Fibroblast of skin of abdomen (primary cell): ENCODE data around the gene RGS14.
"Not testable (repeated sequence)": the region's sequence is repeated elsewhere in the genome, so short reads cannot be mapped to it uniquely, and the experiment has no call there.

Source experiments
- DNase-seq: peaks from one replicate; pipeline ENCODE4 v3.0.0-alpha.2; 2013

The RGS14 gene

GRCh38 chr5:177347699-177348098 lies 10.0 kb upstream of the RGS14 start:
- no peak for DNase-seq

GRCh38 chr5:177349362-177349647 lies 8.4 kb upstream of the RGS14 start:
- DNase-seq, result no peak

GRCh38 chr5:177349762-177350161 lies 8.0 kb upstream of the RGS14 start:
- no peak for DNase-seq

- DNase-seq, result no peak
Observed at GRCh38 chr5:177350776-177351391, 6.8 kb upstream of the RGS14 start.

GRCh38 chr5:177351392-177352329 lies 6.1 kb upstream of the RGS14 start, which contains the start of gene LMAN2:
TSS of gene LMAN2 (minus strand) at chr5:177351668. CDS start at chr5:177351647, 21 bp downstream.
- peak; percentile 97 for DNase-seq

GRCh38 chr5:177353093-177353492 lies 4.6 kb upstream of the RGS14 start:
- no peak for DNase-seq

GRCh38 chr5:177354256-177354655 lies 3.5 kb upstream of the RGS14 start:
- DNase-seq, result no peak

- DNase-seq, result no peak
Observed at GRCh38 chr5:177354711-177355110, 3.0 kb upstream of the RGS14 start.

GRCh38 chr5:177355162-177355867 lies 2.4 kb upstream of the RGS14 start:
- DNase-seq, result no peak

GRCh38 chr5:177355868-177356168 lies 1.9 kb upstream of the RGS14 start:
- DNase-seq, result no peak

GRCh38 chr5:177356746-177357145 lies 978 bp upstream of the RGS14 start:
- no peak for DNase-seq

GRCh38 chr5:177357146-177357458 lies 622 bp upstream of the RGS14 start:
- no peak for DNase-seq

GRCh38 chr5:177358370-177358819 lies 671 bp downstream of the RGS14 start:
- DNase-seq, result no peak

GRCh38 chr5:177359451-177359851 lies 1.7 kb downstream of the RGS14 start:
- DNase-seq, result no peak

GRCh38 chr5:177359860-177360259 lies 2.1 kb downstream of the RGS14 start:
- DNase-seq, result no peak

- not testable (repeated sequence) for DNase-seq
Observed at GRCh38 chr5:177360740-177361139, 3.0 kb downstream of the RGS14 start.

GRCh38 chr5:177361418-177362291 lies 3.9 kb downstream of the RGS14 start:
- no peak for DNase-seq

GRCh38 chr5:177362292-177362609 lies 4.5 kb downstream of the RGS14 start:
- DNase-seq, result no peak

- peak; percentile 37 for DNase-seq
Observed at GRCh38 chr5:177362610-177363507, 5.1 kb downstream of the RGS14 start.

- no peak for DNase-seq
Observed at GRCh38 chr5:177363565-177363964, 5.8 kb downstream of the RGS14 start.

GRCh38 chr5:177364159-177364962 lies 6.6 kb downstream of the RGS14 start:
- DNase-seq, result no peak
